G401.6 (cell line): ENCODE measurements around the gene SLCO4A1.

Experiments
- FAIRE-seq: peaks from 2 replicates; lab custom pipeline; 2012; peaks lifted over from hg19 to GRCh38; lab: Jason Lieb, UNC

The SLCO4A1 gene

GRCh38 chr20:62638055-62638570 lies 4.2 kb upstream of the SLCO4A1 start:
- no peak for FAIRE-seq

GRCh38 chr20:62638679-62639406 lies 3.5 kb upstream of the SLCO4A1 start:
- no peak for FAIRE-seq

GRCh38 chr20:62639765-62640164 lies 2.5 kb upstream of the SLCO4A1 start:
- no peak for FAIRE-seq

GRCh38 chr20:62640870-62641269 lies 1.4 kb upstream of the SLCO4A1 start:
- FAIRE-seq, result no peak

GRCh38 chr20:62641321-62642050 lies 817 bp upstream of the SLCO4A1 start:
- no peak for FAIRE-seq

- no peak for FAIRE-seq
These were observed 590 bp downstream of the SLCO4A1 start for GRCh38 chr20:62642666-62643520.

- FAIRE-seq, result no peak
These were observed 1.3 kb downstream of the SLCO4A1 start for GRCh38 chr20:62643521-62644043.

- FAIRE-seq, result no peak
These were observed 1.9 kb downstream of the SLCO4A1 start for GRCh38 chr20:62644044-62644795.

- FAIRE-seq, result no peak
These were observed 2.6 kb downstream of the SLCO4A1 start for GRCh38 chr20:62644802-62645496.

GRCh38 chr20:62645613-62646012 lies 3.3 kb downstream of the SLCO4A1 start:
- no peak for FAIRE-seq

GRCh38 chr20:62646851-62647520 lies 4.7 kb downstream of the SLCO4A1 start:
- FAIRE-seq, result no peak

- FAIRE-seq, result no peak
These were observed 5.4 kb downstream of the SLCO4A1 start for GRCh38 chr20:62647521-62648317.

GRCh38 chr20:62648318-62648995 lies 6.2 kb downstream of the SLCO4A1 start:
- FAIRE-seq, result no peak

GRCh38 chr20:62649140-62649539 lies 6.8 kb downstream of the SLCO4A1 start:
- FAIRE-seq, result no peak

- FAIRE-seq, result no peak
These were observed 8.4 kb downstream of the SLCO4A1 start for GRCh38 chr20:62650551-62651284.

- no peak for FAIRE-seq
These were observed 9.2 kb downstream of the SLCO4A1 start for GRCh38 chr20:62651285-62652021.
